ENCODE measurements around the gene DACT2. TPM values are rescaled to one million over a fixed set of nuclear protein-coding genes. Genes with fewer than 3 reads are reported as not detected.

DACT2 gene
- total RNA-seq, 4 donors from 2014 or later: 6.0 to 19.9 (median 10.0) TPM

GRCh38 chr6:168344338-168344737 is 24.8 kb upstream of the DACT2 start:
- Histone ChIP-seq H3K4me3 (no peak overlapping the region), H3K9me3 (no peaks in the 10 kb centered on the region), H3K4me1 (peaks cover 20% of the 10 kb centered on the region), H3K27ac (no peak overlapping the region), H3K36me3 (no peaks in the 10 kb centered on the region), H3K27me3 (peaks cover 25% of the 10 kb centered on the region)
- DNase-seq (ENCODE audit: low spot score in 2 of 2): no peak
- no peak for TF ChIP-seq EP300 (IDR thresholded peaks at IDR 0.05)
- no peak for TF ChIP-seq POLR2A (IDR thresholded peaks at IDR 0.05)
- WGBS: 61% methylated on average over 2 of the region's 2 CpGs

- no peak overlapping the region for H3K27ac ChIP-seq
- H3K9me3 ChIP-seq: no peaks in the 10 kb centered on the region
- TF ChIP-seq POLR2AphosphoS5 (IDR thresholded peaks at IDR 0.05) (no peak), EP300 (IDR thresholded peaks at IDR 0.05) (no peak)
- TF ChIP-seq, protein P1, sequence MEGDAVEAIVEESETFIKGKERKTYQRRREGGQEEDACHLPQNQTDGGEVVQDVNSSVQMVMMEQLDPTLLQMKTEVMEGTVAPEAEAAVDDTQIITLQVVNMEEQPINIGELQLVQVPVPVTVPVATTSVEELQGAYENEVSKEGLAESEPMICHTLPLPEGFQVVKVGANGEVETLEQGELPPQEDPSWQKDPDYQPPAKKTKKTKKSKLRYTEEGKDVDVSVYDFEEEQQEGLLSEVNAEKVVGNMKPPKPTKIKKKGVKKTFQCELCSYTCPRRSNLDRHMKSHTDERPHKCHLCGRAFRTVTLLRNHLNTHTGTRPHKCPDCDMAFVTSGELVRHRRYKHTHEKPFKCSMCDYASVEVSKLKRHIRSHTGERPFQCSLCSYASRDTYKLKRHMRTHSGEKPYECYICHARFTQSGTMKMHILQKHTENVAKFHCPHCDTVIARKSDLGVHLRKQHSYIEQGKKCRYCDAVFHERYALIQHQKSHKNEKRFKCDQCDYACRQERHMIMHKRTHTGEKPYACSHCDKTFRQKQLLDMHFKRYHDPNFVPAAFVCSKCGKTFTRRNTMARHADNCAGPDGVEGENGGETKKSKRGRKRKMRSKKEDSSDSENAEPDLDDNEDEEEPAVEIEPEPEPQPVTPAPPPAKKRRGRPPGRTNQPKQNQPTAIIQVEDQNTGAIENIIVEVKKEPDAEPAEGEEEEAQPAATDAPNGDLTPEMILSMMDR (IDR thresholded peaks at IDR 0.05): no peak
- DNase-seq (ENCODE audit: low spot score in 2 of 2): no peak
- peaks cover 25% of the 10 kb centered on the region for H3K27me3 ChIP-seq
- 59% methylated on average over 20 of the region's 24 CpGs for WGBS
- peaks cover 20% of the 10 kb centered on the region for H3K4me1 ChIP-seq
- no peak overlapping the region for H3K4me3 ChIP-seq
- no peaks in the 10 kb centered on the region for H3K36me3 ChIP-seq
Measured at GRCh38 chr6:168343239-168344150, 23.9 kb upstream of the DACT2 start.

GRCh38 chr6:168342636-168343035 is 23.1 kb upstream of the DACT2 start:
- Histone ChIP-seq H3K4me1 (peaks cover 20% of the 10 kb centered on the region), H3K36me3 (no peaks in the 10 kb centered on the region), H3K27ac (no peak overlapping the region), H3K4me3 (no peak overlapping the region), H3K27me3 (peaks cover 25% of the 10 kb centered on the region), H3K9me3 (no peaks in the 10 kb centered on the region)
- no peak for TF ChIP-seq POLR2AphosphoS5 (IDR thresholded peaks at IDR 0.05)
- TF ChIP-seq, protein P1 (IDR thresholded peaks at IDR 0.05): no peak
- no peak for TF ChIP-seq EP300 (IDR thresholded peaks at IDR 0.05)
- no peak for TF ChIP-seq POLR2A (IDR thresholded peaks at IDR 0.05)
- 48% methylated on average over 17 of the region's 17 CpGs for WGBS
- DNase-seq (ENCODE audit: low spot score in 2 of 2): no peak

DNA sequence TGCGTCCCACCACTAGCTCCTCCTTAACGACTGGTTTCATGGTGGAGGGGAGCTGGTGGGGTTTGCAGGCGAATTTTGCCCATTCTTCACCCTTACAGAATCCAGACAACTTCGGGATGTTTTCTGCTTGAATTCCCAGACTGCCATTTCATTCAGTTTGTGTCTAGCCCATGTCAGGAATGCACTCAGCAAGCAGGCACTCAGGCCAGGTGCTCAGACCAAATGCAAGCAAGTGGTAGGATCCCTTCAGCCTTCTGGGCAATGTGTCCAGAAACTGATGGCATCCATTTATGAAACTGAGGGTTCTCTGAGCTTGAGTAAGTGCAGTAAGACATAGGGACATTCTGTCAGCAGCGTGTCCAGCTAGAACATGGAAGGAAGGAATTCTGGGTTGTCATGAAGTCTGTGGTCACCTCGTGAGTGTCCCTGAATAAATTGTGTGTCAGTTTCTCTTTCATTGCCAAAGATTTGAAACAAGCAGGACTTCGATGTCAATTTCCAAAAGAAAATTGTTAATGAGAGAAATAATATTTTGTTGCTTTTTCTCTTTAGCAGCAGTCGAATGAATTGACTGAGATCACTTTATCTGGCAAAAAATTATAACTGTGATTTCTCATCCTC is 21.8 kb upstream of the DACT2 start:
- 89% methylated on average over 8 of the region's 8 CpGs for WGBS

DNA sequence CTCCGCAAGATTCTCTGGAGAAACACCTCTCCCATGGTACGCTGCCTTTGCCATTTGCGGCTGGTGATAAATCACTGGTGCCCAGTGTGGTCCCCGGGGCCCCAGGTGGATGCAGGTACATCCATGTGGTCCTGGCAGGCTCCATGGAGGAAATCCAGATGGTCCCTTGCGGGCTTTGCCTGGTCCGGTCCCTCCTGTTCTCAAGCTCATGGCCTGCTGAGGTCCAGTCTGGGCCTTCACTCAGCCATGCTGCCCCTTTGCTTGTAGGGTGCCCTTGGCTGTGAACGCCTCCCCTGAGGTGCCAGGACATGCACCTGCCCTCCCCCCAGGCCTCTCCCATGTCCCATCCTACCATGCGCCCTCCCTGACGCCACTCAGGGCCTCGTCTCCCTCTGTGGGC is 21.2 kb upstream of the DACT2 start:
- Histone ChIP-seq H3K27ac (no peak overlapping the region), H3K4me1 (peaks cover 20% of the 10 kb centered on the region), H3K4me3 (no peak overlapping the region), H3K9me3 (no peaks in the 10 kb centered on the region), H3K27me3 (peaks cover 18% of the 10 kb centered on the region), H3K36me3 (no peaks in the 10 kb centered on the region)
- WGBS: 85% methylated on average over 6 of the region's 10 CpGs
- no peak for DNase-seq (ENCODE audit: low spot score in 2 of 2)
- TF ChIP-seq POLR2AphosphoS5 (IDR thresholded peaks at IDR 0.05) (no peak), EP300 (IDR thresholded peaks at IDR 0.05) (no peak), POLR2A (IDR thresholded peaks at IDR 0.05) (no peak)
- TF ChIP-seq, protein P1 (IDR thresholded peaks at IDR 0.05): no peak

More for the DNA sequence above, 21.8 kb upstream of the DACT2 start:
- no peak overlapping the region for H3K27ac ChIP-seq
- H3K9me3 ChIP-seq: no peaks in the 10 kb centered on the region
- no peaks in the 10 kb centered on the region for H3K36me3 ChIP-seq
- H3K4me3 ChIP-seq: no peak overlapping the region
- no peak for DNase-seq (ENCODE audit: low spot score in 2 of 2)
- no peak for TF ChIP-seq POLR2A (IDR thresholded peaks at IDR 0.05)
- no peak for TF ChIP-seq EP300 (IDR thresholded peaks at IDR 0.05)
- TF ChIP-seq, protein P1 (IDR thresholded peaks at IDR 0.05): no peak
- no peak for TF ChIP-seq POLR2AphosphoS5 (IDR thresholded peaks at IDR 0.05)
- peaks cover 23% of the 10 kb centered on the region for H3K27me3 ChIP-seq
- peaks cover 20% of the 10 kb centered on the region for H3K4me1 ChIP-seq

Measured in suprapubic skin (tissue), 4 donors.